HEK293T (cell line): ENCODE measurements around the gene FSD1.

Source experiments
- ARNT ChIP-seq: fragments of 450-650 bp; IDR thresholded peaks from 2 replicates; pipeline ENCODE4 v1.6.1; 2017; ENCODE audit warnings: mild to moderate bottlenecking
- BHLHE40 ChIP-seq: fragments of 450-650 bp; IDR thresholded peaks from 2 replicates; pipeline ENCODE4 v1.6.1; 2016; ENCODE audit warnings: mild to moderate bottlenecking, moderate library complexity, borderline replicate concordance
- CTBP1 ChIP-seq: fragments of 450-650 bp; IDR thresholded peaks from 2 replicates; pipeline ENCODE4 v1.6.1; 2016; ENCODE audit warnings: borderline replicate concordance
- ELF4 ChIP-seq: fragments of 450-650 bp; IDR thresholded peaks from 2 replicates; pipeline ENCODE4 v1.6.1; 2017; ENCODE audit warnings: antibody characterized with exemption
- FOXA1 ChIP-seq: fragments of 450-650 bp; IDR thresholded peaks from 2 replicates; pipeline ENCODE4 v1.6.1; 2016; ENCODE audit warnings: mild to moderate bottlenecking
- FOXK2 ChIP-seq: fragments of 450-650 bp; IDR thresholded peaks from 2 replicates; pipeline ENCODE4 v1.6.1; 2016; ENCODE audit warnings: mild to moderate bottlenecking
- FOXM1 ChIP-seq: fragments of 450-650 bp; IDR thresholded peaks from 2 replicates; pipeline ENCODE4 v1.6.1; 2017; ENCODE audit warnings: mild to moderate bottlenecking, borderline replicate concordance
- HDGF ChIP-seq: fragments of 450-650 bp; IDR thresholded peaks from 2 replicates; pipeline ENCODE4 v1.6.1; 2017; ENCODE audit warnings: antibody characterized with exemption, borderline replicate concordance
- L3MBTL2 ChIP-seq: fragments of 450-650 bp; conservative IDR thresholded peaks from 2 replicates; pipeline ENCODE4 v1.6.1; 2016; ENCODE audit warnings: mild to moderate bottlenecking
- NFRKB ChIP-seq: fragments of 450-650 bp; IDR thresholded peaks from 2 replicates; pipeline ENCODE4 v1.6.1; 2016; ENCODE audit warnings: mild to moderate bottlenecking, moderate library complexity
- SP1 ChIP-seq: fragments of 450-650 bp; IDR thresholded peaks from 2 replicates; pipeline ENCODE4 v1.6.1; 2017
- SUZ12 ChIP-seq: fragments of 450-650 bp; IDR thresholded peaks from 2 replicates; pipeline ENCODE4 v1.6.1; 2016; ENCODE audit warnings: mild to moderate bottlenecking
- TARDBP ChIP-seq: fragments of 450-650 bp; IDR thresholded peaks from 2 replicates; pipeline ENCODE4 v1.6.1; 2016
- ZNF384 ChIP-seq: fragments of 450-650 bp; IDR thresholded peaks from 2 replicates; pipeline ENCODE4 v1.6.1; 2016

DNA sequence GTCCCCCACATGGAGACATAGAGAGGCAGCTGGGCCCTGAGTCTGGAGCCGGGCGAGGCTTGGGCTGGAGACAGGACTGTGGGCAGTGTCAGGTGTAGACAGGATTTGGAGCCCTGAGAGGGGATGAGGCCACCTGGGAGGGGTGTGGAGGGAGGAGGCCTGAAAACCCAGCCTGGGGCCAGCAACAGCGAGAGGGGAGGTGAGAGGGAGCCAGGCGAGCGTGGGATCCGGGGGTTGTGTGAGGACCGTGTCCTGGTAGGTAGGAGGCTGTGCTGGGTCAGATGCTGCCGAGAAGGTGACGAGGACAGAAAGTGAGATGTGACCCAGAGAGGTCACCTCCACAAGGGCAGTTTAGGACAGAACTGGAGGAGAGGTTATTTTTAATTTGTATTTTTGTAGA lies 46.3 kb downstream of the FSD1 start:
- no peak for TF ChIP-seq L3MBTL2
- TF ChIP-seq BHLHE40 = no peak
- no peak for TF ChIP-seq ZNF384
- TF ChIP-seq NFRKB = no peak
- TF ChIP-seq HDGF = no peak
- no peak for TF ChIP-seq TARDBP
- no peak for TF ChIP-seq CTBP1
- TF ChIP-seq ELF4 = no peak
- TF ChIP-seq FOXM1 = no peak
- no peak for TF ChIP-seq ARNT
- TF ChIP-seq FOXK2 = no peak
- TF ChIP-seq FOXA1 = no peak
- TF ChIP-seq SP1 = no peak
- TF ChIP-seq SUZ12 = no peak
